ENCODE data around the gene MECP2.

Gene MECP2

GRCh38 chrX:154040307-154040756, 57.2 kb downstream of the MECP2 start:
- no peak overlapping the region for H3K4me3 ChIP-seq (ENCODE audit: low read depth, low read length)
- no peak for TF ChIP-seq CTCF (IDR thresholded peaks at IDR 0.05; ENCODE audit: control insufficient read depth, extremely low read depth, insufficient read depth)
- DNase-seq (ENCODE audit: low read depth), result no peak

- no peak overlapping the region for H3K4me3 ChIP-seq (ENCODE audit: low read depth, low read length)
- TF ChIP-seq CTCF (IDR thresholded peaks at IDR 0.05; ENCODE audit: control insufficient read depth, extremely low read depth, insufficient read depth), result no peak
Observed at GRCh38 chrX:154039577-154039976, 57.9 kb downstream of the MECP2 start.

GRCh38 chrX:154038656-154039055, 58.9 kb downstream of the MECP2 start:
- DNase-seq (ENCODE audit: low read depth), result no peak
- TF ChIP-seq CTCF (IDR thresholded peaks at IDR 0.05; ENCODE audit: control insufficient read depth, extremely low read depth, insufficient read depth), result no peak
- H3K4me3 ChIP-seq (ENCODE audit: low read depth, low read length), result no peak overlapping the region

More at GRCh38 chrX:154039577-154039976, 57.9 kb downstream of the MECP2 start:
- no peak for DNase-seq (ENCODE audit: low read depth)

GRCh38 chrX:154037754-154038153, 59.8 kb downstream of the MECP2 start:
- H3K4me3 ChIP-seq (ENCODE audit: low read depth, low read length), result no peak overlapping the region
- TF ChIP-seq CTCF (IDR thresholded peaks at IDR 0.05; ENCODE audit: control insufficient read depth, extremely low read depth, insufficient read depth), result no peak
- DNase-seq (ENCODE audit: low read depth), result no peak

GRCh38 chrX:154036513-154036912, 61.0 kb downstream of the MECP2 start:
- no peak for DNase-seq (ENCODE audit: low read depth)
- no peak overlapping the region for H3K4me3 ChIP-seq (ENCODE audit: low read depth, low read length)
- TF ChIP-seq CTCF (IDR thresholded peaks at IDR 0.05; ENCODE audit: control insufficient read depth, extremely low read depth, insufficient read depth), result no peak

- no peak for TF ChIP-seq CTCF (IDR thresholded peaks at IDR 0.05; ENCODE audit: control insufficient read depth, extremely low read depth, insufficient read depth)
- no peak overlapping the region for H3K4me3 ChIP-seq (ENCODE audit: low read depth, low read length)
- DNase-seq (ENCODE audit: low read depth), result no peak
Observed at GRCh38 chrX:154033848-154034247, 63.7 kb downstream of the MECP2 start.

GRCh38 chrX:154032653-154033052, 64.9 kb downstream of the MECP2 start:
- H3K4me3 ChIP-seq (ENCODE audit: low read depth, low read length), result no peak overlapping the region
- no peak for TF ChIP-seq CTCF (IDR thresholded peaks at IDR 0.05; ENCODE audit: control insufficient read depth, extremely low read depth, insufficient read depth)
- DNase-seq (ENCODE audit: low read depth), result no peak

All from LNCaP clone FGC (cell line).